HEK293T (cell line): ENCODE results near the gene TLR5.

Experiments used
- BHLHE40 ChIP-seq: fragments of 450-650 bp; IDR thresholded peaks from 2 replicates; pipeline ENCODE4 v1.6.1; 2016; ENCODE audit warnings: mild to moderate bottlenecking, moderate library complexity, borderline replicate concordance
- ELF4 ChIP-seq: fragments of 450-650 bp; IDR thresholded peaks from 2 replicates; pipeline ENCODE4 v1.6.1; 2017; ENCODE audit warnings: antibody characterized with exemption
- FOXM1 ChIP-seq: fragments of 450-650 bp; IDR thresholded peaks from 2 replicates; pipeline ENCODE4 v1.6.1; 2017; ENCODE audit warnings: mild to moderate bottlenecking, borderline replicate concordance
- HDGF ChIP-seq: fragments of 450-650 bp; IDR thresholded peaks from 2 replicates; pipeline ENCODE4 v1.6.1; 2017; ENCODE audit warnings: antibody characterized with exemption, borderline replicate concordance
- NFRKB ChIP-seq: fragments of 450-650 bp; IDR thresholded peaks from 2 replicates; pipeline ENCODE4 v1.6.1; 2016; ENCODE audit warnings: mild to moderate bottlenecking, moderate library complexity
- SP1 ChIP-seq: fragments of 450-650 bp; IDR thresholded peaks from 2 replicates; pipeline ENCODE4 v1.6.1; 2017
- SUZ12 ChIP-seq: fragments of 450-650 bp; IDR thresholded peaks from 2 replicates; pipeline ENCODE4 v1.6.1; 2016; ENCODE audit warnings: mild to moderate bottlenecking
- TARDBP ChIP-seq: fragments of 450-650 bp; IDR thresholded peaks from 2 replicates; pipeline ENCODE4 v1.6.1; 2016
- TF ChIP-seq, protein P1 (sequence below): fragments of 450-650 bp; IDR thresholded peaks from 2 replicates; pipeline ENCODE4 v1.6.1; 2016

DNA sequence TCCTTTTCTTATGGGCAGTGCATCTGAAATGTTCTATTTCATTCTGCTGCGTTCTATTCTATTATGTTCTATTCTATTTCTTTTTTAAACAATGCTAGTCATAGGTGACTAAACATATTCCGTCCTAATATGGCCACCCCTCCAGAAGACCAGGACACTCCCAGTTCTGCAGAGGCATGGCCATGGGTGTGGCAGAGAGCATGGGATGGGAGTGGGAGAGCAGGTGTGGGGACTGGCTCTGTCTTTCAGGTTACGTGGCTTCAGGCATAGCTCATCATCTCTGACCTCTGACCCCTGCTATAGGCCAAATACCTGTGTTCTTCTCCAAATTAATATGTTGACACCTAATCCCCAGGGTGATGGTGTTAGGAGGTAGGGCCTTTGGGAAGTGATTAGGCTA is 33.4 kb upstream of the TLR5 start:
- no peak for TF ChIP-seq FOXM1
- no peak for TF ChIP-seq TARDBP
- no peak for TF ChIP-seq ELF4
- TF ChIP-seq BHLHE40 = no peak
- TF ChIP-seq SUZ12 = no peak
- TF ChIP-seq NFRKB = no peak
- no peak for TF ChIP-seq SP1
- TF ChIP-seq, protein P1, sequence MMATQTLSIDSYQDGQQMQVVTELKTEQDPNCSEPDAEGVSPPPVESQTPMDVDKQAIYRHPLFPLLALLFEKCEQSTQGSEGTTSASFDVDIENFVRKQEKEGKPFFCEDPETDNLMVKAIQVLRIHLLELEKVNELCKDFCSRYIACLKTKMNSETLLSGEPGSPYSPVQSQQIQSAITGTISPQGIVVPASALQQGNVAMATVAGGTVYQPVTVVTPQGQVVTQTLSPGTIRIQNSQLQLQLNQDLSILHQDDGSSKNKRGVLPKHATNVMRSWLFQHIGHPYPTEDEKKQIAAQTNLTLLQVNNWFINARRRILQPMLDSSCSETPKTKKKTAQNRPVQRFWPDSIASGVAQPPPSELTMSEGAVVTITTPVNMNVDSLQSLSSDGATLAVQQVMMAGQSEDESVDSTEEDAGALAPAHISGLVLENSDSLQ = no peak
- TF ChIP-seq HDGF = no peak
